HEK293 (cell line): ENCODE measurements around the gene APBA1.

Source experiments
- CTCF ChIA-PET: fragments of 350-600 bp; formaldehyde crosslinking; extraction: SDS; loops from one replicate; lab custom pipeline; 2021; ENCODE audit warnings: antibody characterized with exemption; lab: Yijun Ruan, JAX
- POLR2A ChIA-PET: fragments of 300-600 bp; formaldehyde crosslinking; extraction: SDS; loops from one replicate; lab custom pipeline; 2020; ENCODE audit warnings: antibody characterized with exemption, inconsistent platforms; lab: Yijun Ruan, JAX
- H3K27ac ChIP-seq: fragments of 200-500 bp; sonication (Bioruptor generic); 2 replicates; pipeline ENCODE4 v1.5.1; 2014; ENCODE audit warnings: low read depth, low read length, control low read depth, inconsistent platforms; ENCODE audit errors: extremely low read depth
- H3K36me3 ChIP-seq, 2 experiments: fragments of 200-500 bp in 1 of 2; sonication (Bioruptor generic) in 1 of 2; 1 replicate in 1 of 2; 2 replicates in 1 of 2; pipeline ENCODE4 v1.5.1; 2014 to 2017; ENCODE audit warnings: inconsistent platforms in 2 of 2, low read length in 2 of 2; ENCODE audit not compliant: control insufficient read depth in 2 of 2, insufficient read depth in 1 of 2
- H3K4me1 ChIP-seq: fragments of 200-500 bp; sonication (Bioruptor generic); 2 replicates; pipeline ENCODE4 v1.5.1; 2014; ENCODE audit warnings: mild to moderate bottlenecking, low read length, inconsistent platforms; ENCODE audit not compliant: control insufficient read depth, insufficient read depth
- H3K4me3 ChIP-seq: 2 replicates; pipeline ENCODE4 v1.5.1; 2011; ENCODE audit warnings: low read depth, mild to moderate bottlenecking, control low read depth, low read length, moderate library complexity
- H3K9me3 ChIP-seq: fragments of 200-500 bp; sonication (Bioruptor generic); 2 replicates; pipeline ENCODE4 v1.5.1; 2014; ENCODE audit warnings: low read depth, low read length, inconsistent platforms; ENCODE audit not compliant: control insufficient read depth, insufficient read depth
- HOXA7 ChIP-seq: sonication (generic); formaldehyde crosslinking; IDR thresholded peaks from 2 replicates; pipeline ENCODE4 v1.8.1; 2022; ENCODE audit warnings: missing genetic modification reagents, borderline replicate concordance
- SCRT1 ChIP-seq: fragments of 450-650 bp; formaldehyde crosslinking; IDR thresholded peaks from 2 replicates; pipeline ENCODE4 v1.5.1; 2016; ENCODE audit warnings: missing biosample characterization, missing genetic modification characterization, borderline replicate concordance
- SP3 ChIP-seq: fragments of 450-650 bp; formaldehyde crosslinking; IDR thresholded peaks from 2 replicates; pipeline ENCODE4 v1.5.1; 2016; ENCODE audit warnings: missing biosample characterization, missing genetic modification characterization
- YY2 ChIP-seq: fragments of 450-650 bp; formaldehyde crosslinking; IDR thresholded peaks from 2 replicates; pipeline ENCODE4 v1.5.1; 2016; ENCODE audit warnings: missing biosample characterization, missing genetic modification characterization
- ZEB2 ChIP-seq: fragments of 450-650 bp; formaldehyde crosslinking; IDR thresholded peaks from 2 replicates; pipeline ENCODE4 v1.5.1; 2016; ENCODE audit warnings: missing biosample characterization, missing genetic modification characterization
- ZFP41 ChIP-seq: fragments of 450-650 bp; formaldehyde crosslinking; IDR thresholded peaks from 2 replicates; pipeline ENCODE4 v1.5.1; 2016; ENCODE audit warnings: missing biosample characterization, missing genetic modification characterization, borderline replicate concordance
- ZNF473 ChIP-seq: fragments of 450-650 bp; formaldehyde crosslinking; IDR thresholded peaks from 2 replicates; pipeline ENCODE4 v1.5.1; 2017; ENCODE audit warnings: missing biosample characterization, missing genetic modification characterization
- ZNF521 ChIP-seq: fragments of 450-650 bp; formaldehyde crosslinking; IDR thresholded peaks from 2 replicates; pipeline ENCODE4 v1.5.1; 2017; ENCODE audit warnings: missing biosample characterization, mild to moderate bottlenecking, missing genetic modification characterization
- ZNF571 ChIP-seq: fragments of 450-650 bp; formaldehyde crosslinking; IDR thresholded peaks from 2 replicates; pipeline ENCODE4 v1.5.0; 2017; ENCODE audit warnings: missing biosample characterization, missing genetic modification characterization
- ZNF626 ChIP-seq: fragments of 450-650 bp; sonication (Bioruptor Pico); formaldehyde crosslinking; IDR thresholded peaks from 2 replicates; pipeline ENCODE4 v1.5.1; 2018; ENCODE audit warnings: missing biosample characterization, missing genetic modification characterization, inconsistent platforms
- ZNF629 ChIP-seq: fragments of 450-650 bp; formaldehyde crosslinking; IDR thresholded peaks from 2 replicates; pipeline ENCODE4 v1.5.1; 2017; ENCODE audit warnings: missing biosample characterization, missing genetic modification characterization
- ZNF776 ChIP-seq: fragments of 450-650 bp; formaldehyde crosslinking; IDR thresholded peaks from 2 replicates; pipeline ENCODE4 v1.5.0; 2017; ENCODE audit warnings: missing biosample characterization, missing genetic modification characterization, borderline replicate concordance
- TF ChIP-seq, protein P1 (sequence below): fragments of 450-650 bp; formaldehyde crosslinking; IDR thresholded peaks from 2 replicates; pipeline ENCODE4 v1.5.1; 2017; ENCODE audit warnings: missing biosample characterization, missing genetic modification characterization
- TF ChIP-seq, protein P2 (sequence below): fragments of 450-650 bp; formaldehyde crosslinking; IDR thresholded peaks from 2 replicates; pipeline ENCODE4 v1.5.1; 2016; ENCODE audit warnings: missing biosample characterization, missing genetic modification characterization
- TF ChIP-seq, protein P3 (sequence below): fragments of 450-650 bp; formaldehyde crosslinking; IDR thresholded peaks from 2 replicates; pipeline ENCODE4 v1.5.1; 2016; ENCODE audit warnings: missing biosample characterization, missing genetic modification characterization
- TF ChIP-seq, protein P4 (sequence below): fragments of 450-650 bp; formaldehyde crosslinking; IDR thresholded peaks from 2 replicates; pipeline ENCODE4 v1.5.1; 2017; ENCODE audit warnings: missing biosample characterization, missing genetic modification characterization

The APBA1 gene

DNA sequence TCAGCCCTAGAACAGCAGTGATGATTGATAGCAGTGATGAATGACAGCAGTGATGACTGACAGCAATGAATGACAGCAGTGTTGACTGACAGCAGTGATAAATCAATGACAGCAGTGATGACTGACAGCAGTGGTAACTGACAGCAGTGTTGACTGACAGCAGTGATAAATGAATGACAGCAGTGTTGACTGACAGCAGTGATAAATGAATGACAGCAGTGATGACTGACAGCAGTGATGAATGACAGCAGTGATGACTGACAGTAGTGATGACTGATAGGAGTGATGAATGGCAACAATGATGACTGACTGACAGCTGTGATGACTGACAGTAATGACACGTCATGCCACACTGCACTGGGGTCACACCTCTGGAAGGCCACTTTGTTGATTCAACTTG lies 240.4 kb downstream of the APBA1 start (continued):
- TF ChIP-seq, protein P1, sequence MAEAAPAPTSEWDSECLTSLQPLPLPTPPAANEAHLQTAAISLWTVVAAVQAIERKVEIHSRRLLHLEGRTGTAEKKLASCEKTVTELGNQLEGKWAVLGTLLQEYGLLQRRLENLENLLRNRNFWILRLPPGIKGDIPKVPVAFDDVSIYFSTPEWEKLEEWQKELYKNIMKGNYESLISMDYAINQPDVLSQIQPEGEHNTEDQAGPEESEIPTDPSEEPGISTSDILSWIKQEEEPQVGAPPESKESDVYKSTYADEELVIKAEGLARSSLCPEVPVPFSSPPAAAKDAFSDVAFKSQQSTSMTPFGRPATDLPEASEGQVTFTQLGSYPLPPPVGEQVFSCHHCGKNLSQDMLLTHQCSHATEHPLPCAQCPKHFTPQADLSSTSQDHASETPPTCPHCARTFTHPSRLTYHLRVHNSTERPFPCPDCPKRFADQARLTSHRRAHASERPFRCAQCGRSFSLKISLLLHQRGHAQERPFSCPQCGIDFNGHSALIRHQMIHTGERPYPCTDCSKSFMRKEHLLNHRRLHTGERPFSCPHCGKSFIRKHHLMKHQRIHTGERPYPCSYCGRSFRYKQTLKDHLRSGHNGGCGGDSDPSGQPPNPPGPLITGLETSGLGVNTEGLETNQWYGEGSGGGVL, result no peak

DNA sequence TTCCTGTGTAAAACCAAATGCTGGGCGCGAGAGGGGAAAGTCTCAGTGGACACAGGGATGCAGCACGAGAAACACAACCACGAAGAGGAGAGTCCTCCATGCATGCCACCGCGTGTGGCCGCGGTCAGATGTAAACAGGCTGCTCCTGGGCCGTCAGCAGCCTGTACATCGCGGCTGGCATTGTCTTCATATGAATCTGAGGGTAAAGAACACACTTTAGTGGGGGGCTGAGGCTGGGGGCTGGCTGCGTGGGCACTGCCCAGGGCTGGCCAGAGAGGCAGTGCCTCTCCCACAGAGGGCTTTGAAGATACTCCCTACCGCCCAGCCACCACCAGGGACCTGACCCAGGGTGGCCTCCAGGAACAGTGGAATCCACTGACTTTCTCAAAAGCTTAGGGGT lies 241.0 kb downstream of the APBA1 start:
- H3K4me3 ChIP-seq, result no peak overlapping the region
- no peaks in the 10 kb centered on the region for H3K36me3 ChIP-seq
- H3K27ac ChIP-seq, result no peak overlapping the region
- TF ChIP-seq ZNF626 (tag by site-specific recombination) (no peak), ZFP41 (no peak), ZNF776 (tag by site-specific recombination) (no peak), ZNF521 (tag by site-specific recombination) (no peak)
- TF ChIP-seq, protein P2, sequence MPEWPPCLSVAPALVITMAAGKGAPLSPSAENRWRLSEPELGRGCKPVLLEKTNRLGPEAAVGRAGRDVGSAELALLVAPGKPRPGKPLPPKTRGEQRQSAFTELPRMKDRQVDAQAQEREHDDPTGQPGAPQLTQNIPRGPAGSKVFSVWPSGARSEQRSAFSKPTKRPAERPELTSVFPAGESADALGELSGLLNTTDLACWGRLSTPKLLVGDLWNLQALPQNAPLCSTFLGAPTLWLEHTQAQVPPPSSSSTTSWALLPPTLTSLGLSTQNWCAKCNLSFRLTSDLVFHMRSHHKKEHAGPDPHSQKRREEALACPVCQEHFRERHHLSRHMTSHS (tag by site-specific recombination), result no peak
- TF ChIP-seq, protein P3, sequence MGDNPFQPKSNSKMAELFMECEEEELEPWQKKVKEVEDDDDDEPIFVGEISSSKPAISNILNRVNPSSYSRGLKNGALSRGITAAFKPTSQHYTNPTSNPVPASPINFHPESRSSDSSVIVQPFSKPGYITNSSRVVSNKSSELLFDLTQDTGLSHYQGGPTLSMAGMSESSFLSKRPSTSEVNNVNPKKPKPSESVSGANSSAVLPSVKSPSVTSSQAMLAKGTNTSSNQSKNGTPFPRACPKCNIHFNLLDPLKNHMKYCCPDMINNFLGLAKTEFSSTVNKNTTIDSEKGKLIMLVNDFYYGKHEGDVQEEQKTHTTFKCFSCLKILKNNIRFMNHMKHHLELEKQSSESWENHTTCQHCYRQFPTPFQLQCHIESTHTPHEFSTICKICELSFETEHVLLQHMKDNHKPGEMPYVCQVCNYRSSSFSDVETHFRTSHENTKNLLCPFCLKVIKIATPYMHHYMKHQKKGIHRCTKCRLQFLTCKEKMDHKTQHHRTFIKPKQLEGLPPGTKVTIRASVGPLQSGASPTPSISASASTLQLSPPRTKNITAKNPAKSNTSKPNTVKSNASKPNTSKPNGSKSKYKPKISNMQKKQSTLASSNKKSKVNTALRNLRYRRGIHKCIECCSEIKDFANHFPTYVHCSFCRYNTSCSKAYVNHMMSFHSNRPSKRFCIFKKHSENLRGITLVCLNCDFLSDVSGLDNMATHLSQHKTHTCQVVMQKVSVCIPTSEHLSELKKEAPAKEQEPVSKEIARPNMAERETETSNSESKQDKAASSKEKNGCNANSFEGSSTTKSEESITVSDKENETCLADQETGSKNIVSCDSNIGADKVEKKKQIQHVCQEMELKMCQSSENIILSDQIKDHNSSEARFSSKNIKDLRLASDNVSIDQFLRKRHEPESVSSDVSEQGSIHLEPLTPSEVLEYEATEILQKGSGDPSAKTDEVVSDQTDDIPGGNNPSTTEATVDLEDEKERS, result no peak
- POLR2A ChIA-PET, result no interaction called here
- CTCF ChIA-PET, result interaction anchor here (1.3 kb wide), 1 partner anchor 117 kb away, joined by 4 read pairs; no protein-coding TSS in a partner anchor
- no peaks in the 10 kb centered on the region for H3K4me1 ChIP-seq
- H3K9me3 ChIP-seq, result no peaks in the 10 kb centered on the region

DNA sequence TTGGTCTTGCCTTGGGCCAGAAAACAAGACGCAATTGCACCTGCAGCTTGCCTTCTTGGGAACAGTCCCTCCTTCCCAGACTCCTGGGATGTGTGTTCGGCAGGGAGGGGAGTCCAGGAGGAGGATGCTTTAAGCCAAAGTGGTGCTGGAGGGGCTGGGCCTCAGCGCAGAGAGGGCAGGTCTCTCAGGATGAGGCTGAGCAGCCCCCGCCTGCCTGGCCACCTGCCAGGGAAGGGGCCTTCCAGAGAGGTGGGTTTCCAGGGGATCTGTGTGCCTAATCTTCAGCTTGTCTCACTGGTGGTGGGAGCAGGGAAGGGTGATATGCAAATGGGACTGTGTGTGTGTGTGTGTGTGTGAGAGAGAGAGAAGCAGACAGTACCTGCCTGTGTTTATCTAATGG lies 242.0 kb downstream of the APBA1 start:
- Histone ChIP-seq H3K9me3 (no peaks in the 10 kb centered on the region), H3K36me3 (no peaks in the 10 kb centered on the region), H3K4me1 (no peaks in the 10 kb centered on the region), H3K4me3 (no peak overlapping the region), H3K27ac (no peak overlapping the region)
- TF ChIP-seq ZNF571 (tag by site-specific recombination) (no peak), ZNF629 (no peak), YY2 (tag by site-specific recombination) (no peak), SCRT1 (tag by site-specific recombination) (no peak), HOXA7 (CRISPR knock-in tag) (no peak)
- POLR2A ChIA-PET, result no interaction called here
- CTCF ChIA-PET, result interaction anchor here (0.9 to 1.3 kb wide), 2 partner anchors 17 to 118 kb away, joined by 3 to 4 read pairs; no protein-coding TSS in a partner anchor

DNA sequence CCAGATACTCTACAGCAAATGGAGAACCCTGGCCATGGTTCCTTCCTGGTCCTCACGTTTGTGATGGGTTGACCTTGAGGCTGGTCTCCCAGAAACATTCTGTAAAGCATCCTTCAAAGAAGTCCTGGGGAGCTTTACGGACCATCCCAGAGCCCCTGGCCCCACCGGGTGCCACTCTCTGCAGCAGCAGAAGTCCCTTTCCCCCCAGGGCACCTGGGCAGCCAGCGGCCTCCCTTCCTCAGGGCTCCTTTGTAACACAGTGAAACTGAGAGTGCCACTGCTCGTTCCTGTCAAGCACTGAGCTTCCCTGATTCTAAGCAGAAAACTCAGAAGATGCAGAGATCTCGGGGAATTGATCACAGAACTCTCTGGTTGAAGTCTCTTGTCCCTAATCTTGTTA lies 242.9 kb downstream of the APBA1 start:
- no peaks in the 10 kb centered on the region for H3K9me3 ChIP-seq
- H3K36me3 ChIP-seq, result no peaks in the 10 kb centered on the region
- H3K4me3 ChIP-seq, result no peak overlapping the region
- POLR2A ChIA-PET, result no interaction called here
- CTCF ChIA-PET, result interaction anchor here (0.6 kb wide), 1 partner anchor 235 kb away, joined by 3 read pairs; no protein-coding TSS in a partner anchor
- no peak overlapping the region for H3K27ac ChIP-seq
- no peaks in the 10 kb centered on the region for H3K4me1 ChIP-seq
- TF ChIP-seq, protein P4, sequence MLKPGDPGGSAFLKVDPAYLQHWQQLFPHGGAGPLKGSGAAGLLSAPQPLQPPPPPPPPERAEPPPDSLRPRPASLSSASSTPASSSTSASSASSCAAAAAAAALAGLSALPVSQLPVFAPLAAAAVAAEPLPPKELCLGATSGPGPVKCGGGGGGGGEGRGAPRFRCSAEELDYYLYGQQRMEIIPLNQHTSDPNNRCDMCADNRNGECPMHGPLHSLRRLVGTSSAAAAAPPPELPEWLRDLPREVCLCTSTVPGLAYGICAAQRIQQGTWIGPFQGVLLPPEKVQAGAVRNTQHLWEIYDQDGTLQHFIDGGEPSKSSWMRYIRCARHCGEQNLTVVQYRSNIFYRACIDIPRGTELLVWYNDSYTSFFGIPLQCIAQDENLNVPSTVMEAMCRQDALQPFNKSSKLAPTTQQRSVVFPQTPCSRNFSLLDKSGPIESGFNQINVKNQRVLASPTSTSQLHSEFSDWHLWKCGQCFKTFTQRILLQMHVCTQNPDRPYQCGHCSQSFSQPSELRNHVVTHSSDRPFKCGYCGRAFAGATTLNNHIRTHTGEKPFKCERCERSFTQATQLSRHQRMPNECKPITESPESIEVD, result no peak
- TF ChIP-seq SP3 (tag by site-specific recombination), result no peak
- no peak for TF ChIP-seq ZEB2 (tag by site-specific recombination)
- TF ChIP-seq ZNF473 (tag by site-specific recombination), result no peak
